GM21723 (cell line): ENCODE results near the gene CXCL6.

Experiments used
- ATAC-seq: cut with Tn5 transposase; IDR thresholded peaks from one replicate; pipeline ENCODE4 v1.9.1; 2021; ENCODE audit warnings: mild to moderate bottlenecking, moderate library complexity; ENCODE audit not compliant: unreplicated experiment

The CXCL6 gene

DNA sequence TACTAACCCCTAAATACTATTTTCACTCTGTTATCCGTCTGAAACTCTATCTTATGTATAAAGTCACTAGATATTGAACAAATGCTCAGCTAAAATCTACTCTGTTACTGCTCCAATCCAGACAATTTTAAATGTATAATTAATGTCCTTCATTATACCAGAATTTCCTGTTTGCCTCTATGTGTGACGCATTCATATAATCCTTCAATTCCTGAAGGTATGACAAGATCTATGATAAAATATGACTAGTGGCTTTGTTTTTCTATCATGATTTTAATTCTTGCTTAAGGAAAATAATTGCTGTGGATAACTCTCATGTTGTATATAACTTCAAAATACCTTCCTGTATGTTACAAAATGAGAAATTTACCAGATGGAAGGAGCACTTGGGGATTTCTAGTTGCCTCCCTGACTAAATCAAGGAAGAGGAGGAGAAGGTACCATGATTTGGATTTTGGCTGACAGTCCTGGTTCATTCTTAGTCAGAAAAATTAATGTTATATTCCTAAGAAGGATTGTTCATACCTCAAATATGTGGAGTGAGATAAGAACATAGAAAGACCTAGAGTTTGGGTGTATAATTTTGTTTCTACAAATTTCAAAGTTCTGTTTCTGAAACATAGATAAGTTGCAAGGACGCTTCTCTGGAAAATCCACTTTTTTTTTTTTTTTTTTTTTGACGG is 4.9 kb downstream of the CXCL6 start:
- ATAC-seq = no peak

DNA sequence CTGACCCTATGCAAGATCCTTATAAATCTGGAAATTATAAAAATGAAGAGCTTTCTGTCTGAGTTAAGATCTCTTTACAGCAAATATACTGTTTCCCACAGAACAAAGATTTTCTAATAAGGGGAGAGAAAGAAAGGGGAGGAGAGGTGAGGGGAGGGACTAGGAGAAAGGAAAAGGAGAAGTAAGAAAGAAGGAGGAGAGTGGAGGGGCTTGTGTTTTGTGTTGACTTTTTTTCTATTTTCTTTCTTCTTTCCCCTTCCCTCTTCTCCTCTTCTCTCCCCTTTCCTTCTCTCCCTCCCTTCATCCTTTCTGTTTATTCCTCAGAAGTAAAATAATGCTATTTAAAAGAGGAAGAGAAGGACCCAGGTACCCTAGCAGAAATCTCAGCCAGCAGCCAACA is 6.2 kb downstream of the CXCL6 start:
- ATAC-seq = no peak

DNA sequence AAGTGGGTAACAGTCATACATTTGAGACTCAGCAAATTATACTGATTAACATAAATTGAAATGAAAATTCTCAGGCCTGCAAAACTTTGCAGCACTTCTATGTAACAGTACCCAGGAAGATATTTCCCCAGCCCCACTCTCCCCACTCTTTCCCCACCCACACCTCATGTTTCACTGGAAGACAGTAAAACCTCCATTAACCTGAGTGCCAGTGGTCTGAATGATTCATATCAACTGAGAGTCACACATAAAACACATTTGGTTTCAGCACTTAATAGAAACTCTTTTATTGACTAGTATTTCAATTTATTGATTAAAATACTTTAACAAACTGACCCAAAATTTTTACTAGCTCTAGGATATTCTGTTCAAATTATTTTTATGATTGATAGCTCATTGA is 6.9 kb downstream of the CXCL6 start:
- no peak for ATAC-seq

DNA sequence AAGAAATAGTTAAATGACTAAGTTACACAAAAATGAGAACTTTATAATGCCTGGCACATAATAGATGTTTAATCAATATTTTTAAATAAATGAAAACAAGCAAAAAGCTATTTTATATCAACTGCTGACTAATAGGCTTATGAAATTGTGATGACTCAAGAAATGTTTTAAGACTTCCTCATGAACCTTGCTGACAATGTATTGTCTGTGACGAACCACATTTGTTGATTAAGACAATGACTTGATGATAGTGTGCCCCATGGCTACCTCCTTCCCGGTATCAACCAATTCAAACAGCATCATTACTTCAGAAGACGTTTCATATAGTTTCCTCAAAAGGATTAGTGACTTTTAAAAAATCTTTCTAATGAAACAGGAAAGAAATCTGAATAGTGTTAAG is 7.9 kb downstream of the CXCL6 start:
- ATAC-seq = no peak

DNA sequence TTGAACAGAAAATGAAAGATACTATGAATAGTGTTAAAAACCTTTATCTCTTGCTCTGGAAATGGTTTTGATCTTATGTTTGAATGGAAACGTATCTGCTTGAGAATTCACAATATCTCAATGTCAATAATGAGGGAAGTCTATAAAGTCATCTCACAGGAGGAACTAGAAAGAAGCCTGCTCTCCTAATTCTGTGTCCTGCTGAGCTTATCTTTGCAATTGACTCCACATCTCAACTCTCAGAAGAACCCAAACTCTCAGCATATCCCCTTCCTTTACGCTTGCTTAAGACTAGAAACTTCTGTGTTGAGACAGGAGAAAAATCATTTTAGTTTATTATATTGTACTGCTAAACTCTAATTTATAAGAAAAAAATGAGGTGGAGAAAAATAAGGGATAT is 8.3 kb downstream of the CXCL6 start:
- ATAC-seq = no peak

DNA sequence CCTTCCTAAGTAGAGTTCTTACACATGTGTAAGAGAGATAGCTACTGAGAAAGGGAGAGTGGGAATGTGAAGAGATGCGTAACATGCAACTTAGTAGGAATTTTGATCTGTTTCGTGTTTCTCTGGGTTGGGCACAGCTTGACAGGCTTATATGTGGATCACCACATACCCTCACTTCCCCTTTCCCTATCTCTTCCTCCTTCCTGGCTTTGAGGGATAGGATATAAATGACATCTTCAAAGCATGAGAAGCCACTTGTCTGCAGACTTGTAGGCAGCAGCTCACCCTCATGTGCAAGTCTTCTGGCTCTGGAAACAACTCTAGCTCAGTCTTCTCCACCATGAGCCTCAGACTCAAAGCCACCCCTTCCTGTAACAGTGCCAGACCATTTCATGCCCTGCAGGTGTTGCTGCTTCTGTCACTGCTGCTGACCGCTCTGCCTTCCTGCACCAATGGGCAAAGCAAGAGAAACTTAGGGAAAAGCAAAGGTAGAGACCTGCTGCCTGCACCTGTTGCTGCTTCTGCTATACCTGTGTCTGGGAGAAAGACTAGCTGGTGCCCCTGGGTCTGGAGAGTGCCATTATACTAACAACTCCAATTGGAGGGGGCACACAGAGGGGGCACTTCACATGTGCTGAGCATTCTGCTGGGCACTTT is 11.2 kb downstream of the CXCL6 start:
- ATAC-seq = no peak

DNA sequence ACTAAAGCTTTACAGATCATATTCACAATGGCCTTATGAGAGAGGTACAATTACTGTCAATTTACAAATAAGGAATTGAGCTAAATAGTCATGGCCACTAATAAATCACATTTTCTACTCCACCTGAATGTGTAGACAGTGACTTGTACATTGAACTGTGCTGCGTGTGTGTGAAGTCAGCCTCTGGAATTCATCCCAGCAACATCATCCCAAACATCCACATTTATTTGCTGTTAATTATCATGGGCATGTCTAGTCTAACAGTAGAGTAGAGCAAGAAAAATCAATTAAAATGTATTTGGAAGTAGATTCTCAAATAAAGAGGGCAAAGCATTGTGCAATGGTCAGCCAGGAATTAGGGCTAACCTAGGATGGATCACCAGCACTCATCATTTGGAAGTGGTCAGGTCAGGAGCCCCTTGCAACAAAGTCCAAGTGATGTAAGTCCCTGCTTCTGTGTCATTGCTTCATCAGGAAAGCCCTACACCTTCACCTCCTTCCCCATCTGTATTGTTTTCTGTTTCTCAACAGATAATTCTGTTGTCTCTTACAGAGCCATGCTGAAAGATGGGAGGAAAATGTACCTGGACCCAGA is 11.8 kb downstream of the CXCL6 start:
- no peak for ATAC-seq

DNA sequence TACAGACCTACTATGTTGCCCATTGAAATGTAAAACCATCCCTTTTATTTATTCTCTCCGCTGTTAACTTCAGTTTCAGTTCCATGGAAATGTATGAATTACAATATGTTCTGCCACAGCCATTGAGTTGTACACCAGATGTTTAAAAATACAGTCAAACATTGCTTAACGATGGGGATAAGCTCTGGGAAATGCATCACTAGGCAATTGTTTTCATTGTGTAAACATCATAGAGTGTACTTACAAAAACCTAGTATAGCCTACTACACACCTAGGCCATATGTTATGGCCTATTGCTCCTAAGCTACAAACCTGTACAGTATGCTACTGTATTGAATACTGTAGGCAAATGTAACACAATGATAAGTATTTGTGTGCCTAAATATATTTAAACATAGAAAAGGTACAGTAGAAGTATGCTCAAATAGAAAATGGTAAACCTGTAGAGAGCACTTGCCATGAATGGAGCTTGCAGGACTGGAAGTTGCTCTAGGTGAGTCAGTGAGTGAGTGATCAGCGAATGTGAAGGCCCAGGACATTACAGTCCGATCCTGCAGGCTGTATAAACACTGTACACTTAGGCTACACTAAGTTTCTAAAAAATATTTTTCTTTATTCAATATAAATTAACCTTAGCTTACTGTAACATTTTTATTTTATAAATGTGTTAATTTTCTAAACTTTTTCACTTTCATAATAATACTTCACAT is 13.9 kb downstream of the CXCL6 start:
- no peak for ATAC-seq

DNA sequence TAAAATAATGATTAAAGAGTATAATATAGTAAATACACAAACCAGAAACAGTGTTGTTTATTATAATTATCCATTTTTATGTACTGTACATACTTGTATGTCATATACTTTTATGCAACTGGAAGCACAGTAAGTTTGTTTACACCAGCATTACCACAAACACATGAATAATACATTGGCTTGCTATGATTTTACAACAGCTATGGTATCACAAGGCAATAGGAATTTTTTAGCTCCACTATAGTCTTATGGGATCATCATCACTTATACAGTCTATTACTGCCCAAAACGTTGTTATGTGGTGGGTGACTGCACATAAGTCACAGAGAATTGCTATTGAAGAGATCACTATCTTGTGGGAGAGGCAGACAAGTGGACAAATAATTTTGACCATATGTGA is 14.8 kb downstream of the CXCL6 start:
- no peak for ATAC-seq

DNA sequence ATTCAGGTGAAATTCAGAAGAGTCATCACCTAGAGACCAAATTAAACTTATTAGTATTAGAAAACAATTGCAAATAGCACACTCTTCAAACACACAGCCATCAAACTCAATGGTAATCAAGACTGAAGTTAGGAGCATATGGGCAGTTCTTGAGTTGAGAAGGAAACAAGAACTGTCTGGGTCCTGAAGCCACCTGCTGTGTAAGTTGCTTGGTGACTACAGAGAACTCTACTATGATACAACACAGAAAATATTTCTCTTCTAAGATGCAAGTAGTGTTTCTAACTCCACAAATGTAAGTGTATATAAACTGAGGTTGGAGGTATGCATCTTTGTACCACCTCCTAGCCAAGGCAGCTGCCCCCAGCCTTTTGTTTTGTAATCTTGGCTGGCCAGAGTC is 16.3 kb downstream of the CXCL6 start:
- no peak for ATAC-seq

DNA sequence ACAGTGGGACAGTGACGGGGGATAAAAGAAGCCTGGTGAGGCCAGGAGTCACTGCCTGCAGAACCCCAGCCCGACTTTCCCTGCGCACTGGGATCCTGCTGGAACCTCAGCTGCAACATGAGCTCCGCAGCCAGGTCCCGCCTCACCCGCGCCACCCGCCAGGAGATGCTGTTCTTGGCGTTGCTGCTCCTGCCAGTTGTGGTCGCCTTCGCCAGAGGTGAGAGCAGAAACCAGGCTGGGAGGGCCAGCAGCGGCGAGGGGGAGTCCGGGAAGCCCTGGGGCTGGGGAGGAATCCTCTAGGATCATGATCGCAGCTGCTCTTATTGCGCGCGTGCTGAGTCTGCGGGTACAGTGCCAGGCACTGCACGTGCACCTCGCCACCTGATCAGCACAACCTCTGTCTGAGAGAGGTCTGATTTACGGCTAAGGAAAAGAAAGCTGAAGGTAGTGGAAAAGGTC is 16.8 kb downstream of the CXCL6 start, which contains the start of gene PF4V1:
TSS of gene PF4V1 (plus strand) at position 51 of the 459 bp plus-strand sequence. CDS start at position 118, 67 bp downstream.
- ATAC-seq = no peak

DNA sequence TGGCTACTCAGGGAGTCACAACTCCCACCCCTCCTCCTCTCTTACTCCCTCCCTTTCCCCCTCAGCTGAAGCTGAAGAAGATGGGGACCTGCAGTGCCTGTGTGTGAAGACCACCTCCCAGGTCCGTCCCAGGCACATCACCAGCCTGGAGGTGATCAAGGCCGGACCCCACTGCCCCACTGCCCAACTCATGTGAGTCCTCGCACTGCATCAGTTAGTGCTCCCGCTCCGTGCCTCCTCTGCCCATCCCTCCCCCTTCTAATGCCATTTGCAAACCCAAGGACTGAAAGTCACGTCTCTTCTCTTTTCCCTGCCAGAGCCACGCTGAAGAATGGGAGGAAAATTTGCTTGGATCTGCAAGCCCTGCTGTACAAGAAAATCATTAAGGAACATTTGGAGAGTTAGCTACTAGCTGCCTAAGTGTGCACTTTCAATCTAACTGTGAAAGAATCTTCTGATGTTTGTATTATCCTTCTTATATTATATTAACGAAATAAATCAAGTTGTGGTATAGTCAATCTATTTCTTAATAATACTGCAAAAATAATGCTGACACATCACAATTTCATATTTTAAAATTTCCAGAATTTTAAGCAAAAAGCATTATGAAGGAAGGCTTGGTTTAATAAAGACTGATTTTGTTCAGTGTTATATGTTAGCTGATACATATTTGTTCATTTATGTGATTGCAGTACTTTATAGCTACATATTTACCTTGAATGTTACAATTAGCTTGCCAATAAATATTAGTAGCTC is 17.4 kb downstream of the CXCL6 start:
- ATAC-seq = no peak

DNA sequence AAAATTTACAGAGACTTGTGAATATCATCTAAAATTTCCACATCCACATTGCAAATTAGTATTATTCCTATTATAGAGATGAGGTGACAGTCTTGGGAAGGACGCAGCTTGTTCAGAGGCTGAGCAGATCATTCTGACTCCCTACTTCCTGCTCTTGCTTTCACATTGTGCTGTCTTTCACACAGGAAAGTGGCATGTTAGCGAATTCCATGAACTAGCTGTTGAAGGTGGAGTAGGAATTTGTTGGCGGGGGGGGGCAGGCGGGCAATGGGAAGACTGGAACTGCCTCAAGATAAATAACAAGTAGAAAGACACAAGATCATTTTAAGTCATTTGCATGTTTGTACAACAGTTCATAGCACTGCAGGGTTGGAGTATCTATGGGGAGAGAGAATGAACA is 18.9 kb downstream of the CXCL6 start:
- ATAC-seq = no peak

DNA sequence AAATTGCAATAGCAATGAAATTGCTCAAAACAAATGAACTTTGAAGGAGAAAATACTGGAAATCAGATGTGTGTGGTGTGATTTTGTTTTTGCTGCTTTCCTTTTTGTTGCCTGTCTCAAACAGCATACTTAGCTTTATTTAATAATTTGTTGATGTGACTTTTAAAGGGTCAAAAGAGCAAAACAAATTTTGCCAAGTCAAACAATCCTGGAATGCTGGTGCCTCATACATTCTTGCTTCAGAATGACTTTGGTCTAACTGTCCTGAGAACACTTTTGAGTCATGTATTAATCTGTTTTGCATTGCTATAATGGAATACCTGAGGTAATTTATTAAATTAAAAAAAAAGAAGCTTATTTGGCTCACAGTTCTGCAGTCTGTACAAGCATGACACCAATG is 20.0 kb downstream of the CXCL6 start:
- no peak for ATAC-seq

DNA sequence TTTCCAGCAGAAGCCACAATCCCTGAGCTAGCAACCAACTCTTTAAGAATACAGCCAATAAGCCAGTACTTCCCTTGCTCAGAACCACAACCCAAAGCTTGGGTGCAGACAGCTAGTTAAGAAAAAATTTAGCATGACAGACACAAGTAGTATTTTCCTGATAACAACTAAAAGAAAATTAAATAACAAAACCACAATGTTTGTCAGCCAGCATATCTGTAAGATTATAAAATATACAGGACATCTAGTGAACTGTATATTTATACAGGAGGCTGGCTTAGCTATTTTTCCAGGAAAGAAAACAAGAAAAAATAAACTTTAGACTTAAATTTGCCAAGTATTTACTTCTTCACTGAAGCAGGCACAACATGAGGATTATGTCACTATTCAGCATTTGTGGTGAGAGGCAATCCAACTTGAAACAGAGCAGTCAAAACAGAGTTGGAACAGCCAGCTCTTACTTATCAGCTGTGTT is 23.2 kb downstream of the CXCL6 start:
- ATAC-seq = no peak

DNA sequence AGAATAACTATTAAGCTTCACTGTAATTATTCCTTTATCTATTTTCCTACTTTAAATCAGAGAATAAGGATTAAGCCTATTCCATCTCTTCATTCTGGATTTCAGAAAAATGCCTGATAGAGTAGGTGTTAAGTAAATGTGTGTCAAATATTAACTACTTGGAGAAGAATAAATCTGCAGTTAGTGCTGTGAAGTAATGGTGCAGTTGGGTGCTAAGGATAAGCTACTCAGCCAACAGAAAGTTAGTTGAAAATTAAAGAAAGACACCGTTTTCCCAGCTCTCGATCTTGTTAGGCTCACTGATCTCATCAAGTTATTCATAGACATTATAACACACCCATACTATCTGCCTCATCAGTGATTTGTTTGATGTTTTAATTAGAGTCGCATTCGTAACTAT is 23.7 kb downstream of the CXCL6 start:
- ATAC-seq = no peak

DNA sequence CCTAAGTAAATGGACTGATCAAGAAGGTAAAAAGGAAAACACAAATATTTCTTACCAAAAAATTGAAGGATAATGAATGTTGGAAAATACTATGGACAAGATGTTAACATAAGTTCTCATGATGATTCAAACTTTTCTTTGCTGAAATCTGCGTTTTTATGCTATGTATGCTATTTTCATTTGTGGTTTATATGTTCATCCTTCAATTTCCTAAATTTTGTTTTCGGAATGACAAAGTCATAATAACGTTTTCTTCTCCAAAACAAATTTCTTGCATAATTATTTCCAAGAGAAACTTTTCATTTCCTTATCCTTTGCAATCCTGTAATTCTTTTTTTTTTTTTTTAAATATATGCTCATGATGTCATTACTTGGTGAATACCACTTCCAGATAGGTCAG is 24.4 kb downstream of the CXCL6 start:
- ATAC-seq = no peak

DNA sequence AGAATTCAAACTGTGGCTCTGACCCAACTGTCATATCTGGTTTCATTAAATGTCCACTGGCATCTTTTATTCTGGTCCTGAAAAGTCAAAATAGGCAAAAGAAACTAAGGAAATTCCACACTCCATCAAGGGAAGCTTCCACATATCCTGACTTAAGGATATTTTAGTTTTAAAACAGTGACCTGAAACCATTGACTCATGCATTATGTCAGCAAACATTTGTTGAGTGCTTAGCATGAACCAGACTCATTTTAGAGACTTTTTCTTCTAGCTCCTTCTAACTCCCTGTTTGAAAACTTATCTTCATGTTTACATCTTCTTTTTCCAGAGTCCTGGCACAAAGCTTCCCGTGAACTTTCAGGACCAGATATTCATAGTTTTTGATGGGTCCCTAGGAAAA is 25.8 kb downstream of the CXCL6 start:
- ATAC-seq = no peak

DNA sequence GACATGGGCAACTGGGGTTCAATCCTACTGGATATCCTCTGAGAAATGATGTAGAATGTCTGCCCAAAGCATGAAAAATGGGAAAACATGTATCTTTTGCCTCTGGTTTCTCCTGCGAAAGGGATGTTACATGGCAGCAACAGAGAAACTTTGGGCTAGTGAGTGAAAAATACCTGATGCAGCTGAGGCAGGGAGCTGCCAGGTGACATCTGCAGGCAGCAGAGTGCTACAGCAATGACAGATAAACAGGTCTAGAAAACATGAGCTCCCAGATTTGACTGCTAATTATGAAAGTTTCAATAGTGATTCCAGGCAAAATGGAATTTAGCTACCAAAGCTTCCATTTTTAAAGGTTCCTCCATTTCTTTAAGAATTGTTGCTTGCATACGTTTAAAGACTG is 27.9 kb downstream of the CXCL6 start:
- no peak for ATAC-seq

DNA sequence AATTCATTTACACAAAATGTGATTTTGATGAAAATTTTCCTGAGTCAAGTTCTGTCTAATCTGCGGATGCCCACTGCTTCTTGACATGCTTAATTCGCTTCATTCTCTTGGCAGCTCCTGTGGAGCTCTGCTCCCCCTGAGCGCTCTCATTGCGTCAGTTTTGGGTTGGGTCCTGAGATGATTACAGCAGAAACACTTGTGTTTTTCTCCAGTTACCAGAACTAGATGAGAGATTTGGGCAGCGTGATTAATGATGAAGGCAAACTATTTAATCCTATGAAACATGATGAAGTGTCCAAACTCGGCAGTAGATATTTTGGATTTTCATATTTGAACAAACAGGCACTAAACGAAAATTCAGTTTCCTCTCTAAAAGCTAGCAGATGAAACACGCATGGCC is 28.5 kb downstream of the CXCL6 start:
- ATAC-seq = no peak
